Small intestine (tissue), 7 donors: ENCODE results near the gene ANO7. TPM values are rescaled to one million over a fixed set of nuclear protein-coding genes. Genes with fewer than 3 reads are reported as not detected.

ENCODE experiments used
- DNase-seq, 2 donors: peaks; one replicate each; pipeline versions ENCODE4 v3.0.0 to v3.0.0-alpha.2; 2013
- FAIRE-seq: peaks from 2 replicates; lab custom pipeline; 2012; peaks lifted over from hg19 to GRCh38; lab: Jason Lieb, UNC
- H3K27ac ChIP-seq, 3 donors: one replicate each; pipeline ENCODE4 v1.5.1; 2013; ENCODE audit warnings: low read length in 2 of 3, mild to moderate bottlenecking in 2 of 3, control low read depth in 1 of 3, inconsistent platforms in 1 of 3, low read depth in 1 of 3, moderate library complexity in 1 of 3
- H3K27me3 ChIP-seq, 3 donors: one replicate each; pipeline ENCODE4 v1.6.1; 2013; ENCODE audit warnings: low read length in 3 of 3, inconsistent platforms in 1 of 3; ENCODE audit not compliant: control insufficient read depth in 3 of 3, insufficient read depth in 3 of 3
- H3K36me3 ChIP-seq, 3 donors: one replicate each; pipeline ENCODE4 v1.6.1; 2013; ENCODE audit warnings: low read length in 3 of 3, inconsistent platforms in 1 of 3, low read depth in 1 of 3, mild to moderate bottlenecking in 1 of 3, moderate library complexity in 1 of 3; ENCODE audit not compliant: control insufficient read depth in 3 of 3, insufficient read depth in 2 of 3
- H3K4me1 ChIP-seq, 3 donors: one replicate each; pipeline ENCODE4 v1.6.1; 2013; ENCODE audit warnings: low read length in 2 of 3, inconsistent platforms in 1 of 3, low read depth in 1 of 3, mild to moderate bottlenecking in 1 of 3, moderate library complexity in 1 of 3; ENCODE audit not compliant: control insufficient read depth in 3 of 3, insufficient read depth in 2 of 3
- H3K4me3 ChIP-seq, 3 donors: one replicate each; pipeline ENCODE4 v1.5.1; 2013; ENCODE audit warnings: low read length in 3 of 3, control low read depth in 1 of 3, inconsistent platforms in 1 of 3, low read depth in 1 of 3, mild to moderate bottlenecking in 1 of 3, moderate library complexity in 1 of 3
- H3K9me3 ChIP-seq, 2 donors: one replicate each; pipeline ENCODE4 v1.6.1; 2013; ENCODE audit warnings: low read depth in 1 of 2, low read length in 1 of 2; ENCODE audit not compliant: control insufficient read depth in 2 of 2, insufficient read depth in 1 of 2
- WGBS, 3 donors: extraction: QIAGEN DNeasy Blood & Tissue Kit; methylation state at CpG; one replicate each; pipeline ENCODE4 v1.1.7; 2013; 5-methylcytosine and 5-hydroxymethylcytosine counted together
- polyA plus RNA-seq, 4 donors: library from polyadenylated mRNA; stranded (reverse) in 3 of 4; unstranded in 1 of 4; fragments of 200-250 nt in 3 of 4; fragments of 120-200 nt in 1 of 4; gene quantifications; one replicate each; pipeline versions ENCODE4 v1.2.1 to v1.2.3, GENCODE V29; 2013
- donor health status: healthy with polysubstance abuse.
- donor health status: control.
- donor health status: control.
- donor health status: Bipolar disorder and iron deficiency.
- donor health status: healthy.

Gene ANO7
- polyA plus RNA-seq, 4 donors: 1.1 to 40.0 (median 5.9) TPM

DNA sequence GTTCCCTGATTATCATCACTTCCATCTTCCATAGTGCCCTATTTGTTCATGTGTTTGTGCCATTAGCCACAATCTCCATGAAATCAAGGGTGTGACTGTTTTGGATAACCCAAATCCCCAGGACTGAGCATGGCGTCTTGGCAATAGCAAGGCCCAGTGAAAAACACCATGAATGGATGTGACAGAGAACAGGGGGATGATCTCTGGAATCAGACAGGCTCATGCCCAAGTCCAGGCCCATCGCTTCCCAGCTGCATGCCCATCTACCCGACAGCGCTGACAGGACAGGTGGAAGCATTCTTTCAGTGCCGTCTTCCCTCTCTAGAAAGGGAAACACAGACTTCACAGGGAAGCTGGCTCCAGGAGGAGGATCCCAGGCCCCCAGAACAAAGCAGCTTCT lies 77.0 kb downstream of the ANO7 start:
- Histone ChIP-seq H3K27ac (no peak overlapping the region), H3K36me3 (peaks cover 19 to 70% (median 29%) of the 10 kb centered on the region in 3 donors), H3K27me3 (no peaks in the 10 kb centered on the region), H3K4me3 (no peak overlapping the region), H3K4me1 (peaks cover 0 to 2% (median 0%) of the 10 kb centered on the region in 3 donors), H3K9me3 (no peaks in the 10 kb centered on the region)
- FAIRE-seq (no peak), DNase-seq (no peak)
- WGBS, 3 donors: 94 to 96% (median 95%) methylated on average over 5 of the region's 5 CpGs

- Histone ChIP-seq H3K4me1 (peaks cover 0 to 9% (median 3%) of the 10 kb centered on the region in 3 donors), H3K27me3 (no peaks in the 10 kb centered on the region), H3K9me3 (no peaks in the 10 kb centered on the region), H3K4me3 (no peak overlapping the region), H3K36me3 (peaks cover 16 to 59% (median 17%) of the 10 kb centered on the region in 3 donors), H3K27ac (no peak overlapping the region)
- DNase-seq (no peak), FAIRE-seq (no peak)
- 78 to 83% (median 81%) methylated on average over 12 of the region's 12 CpGs for WGBS, 3 donors
These were observed 79.0 kb downstream of the ANO7 start for GRCh38 chr2:241267249-241268067.

DNA sequence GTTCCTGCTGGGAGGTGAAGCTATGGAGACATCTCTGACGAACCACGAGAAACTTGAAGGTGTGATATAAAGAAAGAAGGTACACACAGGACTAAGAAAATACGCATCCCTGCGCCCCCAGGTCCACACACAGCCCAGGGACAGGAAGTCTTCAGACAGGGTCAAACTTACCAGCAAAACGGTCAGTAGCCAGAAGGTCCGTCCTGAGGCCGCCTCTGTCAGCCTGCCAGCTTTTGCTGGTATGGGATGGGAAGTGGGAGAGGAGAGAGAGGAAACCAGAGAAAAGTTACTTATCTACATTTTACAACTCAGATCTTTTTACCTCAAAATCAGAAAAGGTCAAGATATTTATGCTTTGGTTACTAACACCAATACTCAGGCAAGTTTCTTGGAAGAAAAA lies 79.8 kb downstream of the ANO7 start:
- peaks cover 0 to 9% (median 8%) of the 10 kb centered on the region in 3 donors for H3K4me1 ChIP-seq
- peaks cover 8 to 50% (median 15%) of the 10 kb centered on the region in 3 donors for H3K36me3 ChIP-seq
- no peaks in the 10 kb centered on the region for H3K9me3 ChIP-seq
- H3K4me3 ChIP-seq: no peak overlapping the region
- FAIRE-seq (no peak), DNase-seq (no peak)
- no peak overlapping the region for H3K27ac ChIP-seq
- no peaks in the 10 kb centered on the region for H3K27me3 ChIP-seq
- 79 to 83% (median 79%) methylated on average over 7 of the region's 7 CpGs for WGBS, 3 donors

- FAIRE-seq: no peak
- H3K4me1 ChIP-seq: peaks cover under 1 to 10% (median 9%) of the 10 kb centered on the region in 3 donors
- WGBS, 3 donors: 88 to 90% (median 89%) methylated on average over 14 of the region's 14 CpGs
- no peak for DNase-seq
- H3K9me3 ChIP-seq: no peaks in the 10 kb centered on the region
- no peaks in the 10 kb centered on the region for H3K27me3 ChIP-seq
- no peak overlapping the region for H3K27ac ChIP-seq
- H3K36me3 ChIP-seq: peaks cover 8 to 47% (median 15%) of the 10 kb centered on the region in 3 donors
- H3K4me3 ChIP-seq: no peak overlapping the region
These were observed 80.4 kb downstream of the ANO7 start for GRCh38 chr2:241268716-241269445.

DNA sequence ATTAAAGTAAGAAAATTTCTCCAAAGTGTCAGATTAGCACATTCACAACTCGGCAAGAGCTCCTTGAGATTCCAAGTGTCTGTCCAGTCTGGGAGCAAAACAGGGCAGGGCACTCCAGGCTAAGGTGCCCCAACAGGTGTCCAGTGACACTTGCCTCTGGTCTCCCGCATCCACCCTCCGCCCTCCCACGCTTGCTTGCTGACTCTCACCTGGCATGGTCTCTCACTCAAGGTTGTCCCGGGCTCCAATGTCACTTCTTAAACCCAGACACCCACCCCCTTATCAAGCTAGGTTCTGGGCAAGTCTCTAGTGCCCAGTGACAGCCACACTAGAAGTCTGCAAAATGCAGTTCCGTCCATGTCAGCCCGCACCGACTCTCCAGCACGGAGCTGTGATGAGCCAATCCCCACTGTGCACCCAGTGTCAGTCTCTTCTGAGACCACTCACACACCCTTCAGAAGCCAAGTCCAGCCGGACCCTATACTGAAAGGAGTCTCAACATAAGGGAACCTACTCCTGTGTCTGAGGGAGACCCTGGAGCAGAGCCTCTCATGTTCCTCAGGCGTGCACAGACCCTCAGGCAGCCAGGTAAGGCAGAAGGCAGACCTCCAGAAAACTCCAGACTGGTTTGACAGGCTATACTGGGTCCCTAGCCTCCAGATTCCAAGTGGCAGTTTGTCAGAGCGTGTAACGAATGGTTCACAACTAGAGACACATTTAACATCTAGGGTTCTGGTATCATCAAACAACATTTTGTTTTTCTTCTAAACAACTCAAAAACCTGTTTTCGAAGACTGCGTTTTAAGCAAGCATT lies 81.4 kb downstream of the ANO7 start:
- FAIRE-seq (no peak), DNase-seq (no peak)
- Histone ChIP-seq H3K27me3 (no peaks in the 10 kb centered on the region), H3K27ac (no peak overlapping the region), H3K36me3 (peaks cover 8 to 41% (median 13%) of the 10 kb centered on the region in 3 donors), H3K4me1 (peaks cover 2 to 10% (median 9%) of the 10 kb centered on the region in 3 donors), H3K4me3 (no peak overlapping the region), H3K9me3 (no peaks in the 10 kb centered on the region)
- 86 to 90% (median 88%) methylated on average over 15 of the region's 15 CpGs for WGBS, 3 donors

- Histone ChIP-seq H3K4me1 (peaks cover 2 to 10% (median 9%) of the 10 kb centered on the region in 3 donors), H3K4me3 (peak overlapping the region in 1 of 3 donors; percentile 71), H3K36me3 (peaks cover 7 to 35% (median 11%) of the 10 kb centered on the region in 3 donors), H3K27me3 (no peaks in the 10 kb centered on the region), H3K9me3 (no peaks in the 10 kb centered on the region), H3K27ac (no peak overlapping the region)
- WGBS, 3 donors: 55 to 62% (median 60%) methylated on average over 5 of the region's 5 CpGs
- FAIRE-seq (no peak), DNase-seq (no peak)
These were observed 82.1 kb downstream of the ANO7 start for GRCh38 chr2:241270531-241270930.

GRCh38 chr2:241271706-241272302 lies 83.3 kb downstream of the ANO7 start:
- DNase-seq: peak; percentile 79 to 83
- FAIRE-seq: no peak
- H3K4me3 ChIP-seq: peak overlapping the region; percentile 71 to 97 (median 75)
- H3K36me3 ChIP-seq: peaks cover 2 to 25% (median 6%) of the 10 kb centered on the region in 3 donors
- peaks cover 2 to 10% (median 9%) of the 10 kb centered on the region in 3 donors for H3K4me1 ChIP-seq
- no peaks in the 10 kb centered on the region for H3K27me3 ChIP-seq
- WGBS, 3 donors: 1 to 4% (median 1%) methylated on average over 23 to 37 of the region's 37 CpGs
- peak overlapping the region; percentile 61 to 80 (median 68) for H3K27ac ChIP-seq
- no peaks in the 10 kb centered on the region for H3K9me3 ChIP-seq
